Measurements from ENCODE around the gene TMEM114. TPM values are rescaled to one million over a fixed set of nuclear protein-coding genes. Genes with fewer than 3 reads are reported as not detected.

TMEM114 gene
- total RNA-seq, 1 experiment from 2014 or later = not detected

DNA sequence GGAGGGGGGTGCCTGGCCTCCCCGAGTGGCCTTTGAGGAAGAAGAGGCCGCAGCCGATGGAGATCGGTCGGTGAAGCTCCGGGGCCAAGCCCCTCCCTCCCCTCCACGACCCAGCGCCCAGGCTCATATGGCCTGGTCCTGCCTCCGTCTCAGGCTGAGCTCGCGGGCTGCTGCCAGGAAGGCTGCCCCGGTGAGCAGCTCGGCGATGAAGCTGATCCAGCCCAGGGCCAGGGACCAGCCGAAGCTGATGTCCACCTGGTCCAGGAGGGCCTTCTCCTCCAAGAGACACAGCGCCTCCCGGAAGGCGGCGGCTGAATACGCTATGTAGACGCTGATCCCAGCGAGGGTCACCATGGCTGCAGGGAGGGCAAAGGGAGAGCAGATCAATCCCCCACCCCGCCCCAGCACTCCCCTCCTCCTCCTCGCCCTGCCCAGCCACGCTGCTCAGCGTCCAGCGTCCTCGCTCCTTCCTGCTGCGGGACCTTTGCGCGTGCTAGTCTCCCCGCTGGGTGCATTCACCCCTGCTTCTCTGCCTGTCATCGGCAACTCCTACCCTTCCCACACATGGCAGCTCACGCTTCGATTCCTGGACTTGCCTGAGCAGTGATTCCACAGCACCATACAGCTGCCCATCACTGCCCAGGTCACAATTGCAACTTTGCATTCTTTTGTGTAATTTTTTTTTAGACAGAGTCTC, 20.5 kb downstream of the TMEM114 start:
- intact Hi-C loops (cut with micrococcal nuclease; ENCODE audit: unreplicated experiment) = loop anchor here (5.0 kb wide), 1 partner anchor 228 kb away; the partner anchor contains the start of genes PMM2 and TMEM186
- H3K4me3 Mint-ChIP-seq (ENCODE audit: unreplicated experiment) = no peak overlapping the region
- H3K4me3 ChIP-seq (ENCODE audit: low read depth, low read length) = no peak overlapping the region
- no peak for DNase-seq
- H3K36me3 Mint-ChIP-seq (ENCODE audit: insufficient read depth, unreplicated experiment) = no peaks in the 10 kb centered on the region
- no peaks in the 10 kb centered on the region for H3K36me3 ChIP-seq (ENCODE audit: control insufficient read depth, insufficient read depth, low read length)
- peaks cover 6% of the 10 kb centered on the region; the same call in 1 of the 2 replicates for H3K4me1 ChIP-seq
- H3K9me3 ChIP-seq = no peaks in the 10 kb centered on the region
- H3K4me1 Mint-ChIP-seq (ENCODE audit: low read depth, unreplicated experiment) = no peaks in the 10 kb centered on the region
- no peaks in the 10 kb centered on the region for H3K9me3 Mint-ChIP-seq (ENCODE audit: unreplicated experiment)
- no peak for TF ChIP-seq CTCF (IDR thresholded peaks at IDR 0.05; ENCODE audit: insufficient read depth in 1 of 2, low read depth in 1 of 2, low read length in 1 of 2, severe bottlenecking in 1 of 2, unreplicated experiment in 1 of 2)
- no peaks in the 10 kb centered on the region for H3K27me3 Mint-ChIP-seq (ENCODE audit: insufficient read depth, unreplicated experiment)
- ChIA-PET POLR2A (no interaction called here), CTCF (interaction anchor here (0.6 kb wide), 1 partner anchor 255 kb away, joined by 3 read pairs; no protein-coding TSS in a partner anchor)
- H3K27me3 ChIP-seq (replicated peaks; ENCODE audit: control insufficient read depth, insufficient read depth, low read length) = no peaks in the 10 kb centered on the region
- H3K27ac Mint-ChIP-seq (ENCODE audit: unreplicated experiment) = no peak overlapping the region
- BruUV-seq (replicated peaks) = no TSS peak

- intact Hi-C loops (cut with micrococcal nuclease; ENCODE audit: unreplicated experiment) = no loop called here
- peaks cover 6% of the 10 kb centered on the region; the same call in 1 of the 2 replicates for H3K4me1 ChIP-seq
- H3K9me3 ChIP-seq = no peaks in the 10 kb centered on the region
- POLR2A ChIA-PET = no interaction called here
- Mint-ChIP-seq H3K9me3 (ENCODE audit: unreplicated experiment) (no peaks in the 10 kb centered on the region), H3K27me3 (ENCODE audit: insufficient read depth, unreplicated experiment) (no peaks in the 10 kb centered on the region), H3K4me1 (ENCODE audit: low read depth, unreplicated experiment) (no peaks in the 10 kb centered on the region), H3K4me3 (ENCODE audit: unreplicated experiment) (no peak overlapping the region), H3K36me3 (ENCODE audit: insufficient read depth, unreplicated experiment) (no peaks in the 10 kb centered on the region), H3K27ac (ENCODE audit: unreplicated experiment) (peak overlapping the region; percentile 24)
- no peaks in the 10 kb centered on the region for H3K27me3 ChIP-seq (replicated peaks; ENCODE audit: control insufficient read depth, insufficient read depth, low read length)
- TF ChIP-seq CTCF (IDR thresholded peaks at IDR 0.05; ENCODE audit: insufficient read depth in 1 of 2, low read depth in 1 of 2, low read length in 1 of 2, severe bottlenecking in 1 of 2, unreplicated experiment in 1 of 2) = no peak
- CTCF ChIA-PET = no interaction called here
- DNase-seq = no peak
- no TSS peak for BruUV-seq (replicated peaks)
- no peaks in the 10 kb centered on the region for H3K36me3 ChIP-seq (ENCODE audit: control insufficient read depth, insufficient read depth, low read length)
- no peak overlapping the region for H3K4me3 ChIP-seq (ENCODE audit: low read depth, low read length)
These were observed 22.1 kb downstream of the TMEM114 start for GRCh38 chr16:8568231-8568617.

DNA sequence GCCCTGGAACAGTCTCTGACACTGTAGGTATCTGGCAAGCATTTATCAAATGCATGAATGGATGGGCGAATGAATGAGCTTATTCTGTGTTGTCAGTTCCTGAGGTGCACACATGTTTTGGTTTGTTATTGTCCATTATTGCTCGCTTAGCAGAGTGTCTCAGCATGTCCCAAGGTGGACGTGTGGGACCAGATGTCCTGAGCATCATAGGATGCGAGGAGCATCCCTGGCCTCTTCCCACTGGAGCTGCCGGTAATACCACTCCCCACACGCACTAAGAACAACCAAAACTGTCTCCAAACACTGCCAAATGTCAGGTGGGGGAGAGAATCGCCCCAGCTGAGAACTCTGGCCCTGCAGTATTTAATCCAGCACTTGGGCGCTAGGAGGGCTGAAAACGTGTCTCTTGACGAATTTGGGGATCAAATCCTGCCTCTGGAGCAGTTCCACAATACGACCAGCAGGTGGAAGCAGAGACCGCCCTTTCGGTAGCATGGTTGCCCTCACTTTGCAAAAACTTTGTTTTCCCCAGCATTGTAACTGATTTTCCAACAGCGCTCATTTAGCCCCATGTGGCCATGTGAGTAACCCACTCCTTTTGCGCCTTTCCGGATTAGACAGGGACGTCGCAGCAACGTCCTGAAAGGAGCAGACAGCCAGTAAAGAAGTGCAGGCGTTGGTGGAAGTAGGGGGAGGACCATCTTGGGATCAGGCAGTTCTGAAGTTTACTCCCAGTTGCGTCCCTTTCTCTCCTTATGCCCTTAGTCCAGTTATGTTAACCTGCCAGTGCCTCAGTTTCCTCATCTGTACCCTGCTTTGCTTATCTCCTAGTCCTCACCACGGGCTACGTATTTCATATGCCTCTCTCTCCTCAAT, 22.7 kb downstream of the TMEM114 start:
- Mint-ChIP-seq H3K9me3 (ENCODE audit: unreplicated experiment) (no peaks in the 10 kb centered on the region), H3K27me3 (ENCODE audit: insufficient read depth, unreplicated experiment) (no peaks in the 10 kb centered on the region), H3K27ac (ENCODE audit: unreplicated experiment) (peak overlapping the region; percentile 24), H3K4me1 (ENCODE audit: low read depth, unreplicated experiment) (no peaks in the 10 kb centered on the region), H3K36me3 (ENCODE audit: insufficient read depth, unreplicated experiment) (no peaks in the 10 kb centered on the region), H3K4me3 (ENCODE audit: unreplicated experiment) (no peak overlapping the region)
- peak; percentile 85 for DNase-seq
- Histone ChIP-seq H3K4me1 (peaks cover 6% of the 10 kb centered on the region; the same call in 1 of the 2 replicates), H3K9me3 (no peaks in the 10 kb centered on the region), H3K27me3 (replicated peaks; ENCODE audit: control insufficient read depth, insufficient read depth, low read length) (no peaks in the 10 kb centered on the region), H3K4me3 (ENCODE audit: low read depth, low read length) (no peak overlapping the region), H3K36me3 (ENCODE audit: control insufficient read depth, insufficient read depth, low read length) (no peaks in the 10 kb centered on the region)
- ChIA-PET CTCF (interaction anchor here (0.6 to 1.1 kb wide), 5 partner anchors 78 to 95 kb away, joined by 3 to 7 read pairs (median 5); no protein-coding TSS in a partner anchor), POLR2A (no interaction called here)
- peak; percentile 83 to 97 for TF ChIP-seq CTCF (IDR thresholded peaks at IDR 0.05; ENCODE audit: insufficient read depth in 1 of 2, low read depth in 1 of 2, low read length in 1 of 2, severe bottlenecking in 1 of 2, unreplicated experiment in 1 of 2)
- intact Hi-C loops (cut with micrococcal nuclease; ENCODE audit: unreplicated experiment) = loop anchor here (1.0 kb wide), 1 partner anchor 88 kb away; no protein-coding TSS in a partner anchor
- no TSS peak for BruUV-seq (replicated peaks)

Data from Caco-2 (cell line).